ENCODE data around the gene TMEM132C.

DNA sequence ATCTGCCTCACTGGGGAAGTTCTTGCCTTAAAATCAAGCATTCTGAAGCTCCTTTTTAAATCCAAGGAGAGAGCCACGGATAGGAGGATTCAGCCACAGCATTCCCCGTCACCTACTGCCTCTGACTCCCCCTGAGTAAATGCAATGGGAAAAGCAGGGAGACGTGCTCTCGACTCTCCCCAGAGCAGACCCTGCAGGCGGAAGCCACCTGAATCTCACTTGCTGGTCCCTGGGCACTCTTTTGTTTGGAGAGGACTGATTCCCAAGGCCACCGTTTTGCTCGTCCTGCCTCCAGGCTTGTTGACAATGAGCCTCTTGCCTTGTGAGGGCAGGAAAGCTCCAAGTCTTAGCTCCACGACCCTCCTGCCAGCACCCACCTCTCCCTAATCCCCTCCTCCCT, 352.3 kb downstream of the TMEM132C start:
- TF ChIP-seq, protein P1, sequence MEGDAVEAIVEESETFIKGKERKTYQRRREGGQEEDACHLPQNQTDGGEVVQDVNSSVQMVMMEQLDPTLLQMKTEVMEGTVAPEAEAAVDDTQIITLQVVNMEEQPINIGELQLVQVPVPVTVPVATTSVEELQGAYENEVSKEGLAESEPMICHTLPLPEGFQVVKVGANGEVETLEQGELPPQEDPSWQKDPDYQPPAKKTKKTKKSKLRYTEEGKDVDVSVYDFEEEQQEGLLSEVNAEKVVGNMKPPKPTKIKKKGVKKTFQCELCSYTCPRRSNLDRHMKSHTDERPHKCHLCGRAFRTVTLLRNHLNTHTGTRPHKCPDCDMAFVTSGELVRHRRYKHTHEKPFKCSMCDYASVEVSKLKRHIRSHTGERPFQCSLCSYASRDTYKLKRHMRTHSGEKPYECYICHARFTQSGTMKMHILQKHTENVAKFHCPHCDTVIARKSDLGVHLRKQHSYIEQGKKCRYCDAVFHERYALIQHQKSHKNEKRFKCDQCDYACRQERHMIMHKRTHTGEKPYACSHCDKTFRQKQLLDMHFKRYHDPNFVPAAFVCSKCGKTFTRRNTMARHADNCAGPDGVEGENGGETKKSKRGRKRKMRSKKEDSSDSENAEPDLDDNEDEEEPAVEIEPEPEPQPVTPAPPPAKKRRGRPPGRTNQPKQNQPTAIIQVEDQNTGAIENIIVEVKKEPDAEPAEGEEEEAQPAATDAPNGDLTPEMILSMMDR (conservative IDR thresholded peaks at IDR 0.05; ENCODE audit: low read length): no peak
- TF ChIP-seq EZH2phosphoT487 (IDR thresholded peaks at IDR 0.05; ENCODE audit: borderline replicate concordance, low read depth, low read length): no peak

Measured in OCI-LY7 (cell line).